GM06990 (cell line): ENCODE measurements around the gene LY9.
A peak's percentile ranks its signal among the peaks of the same experiment; 100 is the strongest.

Source experiments
- DNase-seq: peaks from one replicate; pipeline ENCODE4 v3.0.0-alpha.2; 2011; ENCODE audit not compliant: insufficient read length; ENCODE audit errors: extremely low read depth
- H3K27me3 ChIP-seq: replicated peaks from 2 replicates; pipeline ENCODE4 v1.6.0; 2011; ENCODE audit warnings: low read length; ENCODE audit not compliant: control insufficient read depth, insufficient read depth
- H3K36me3 ChIP-seq: 2 replicates; pipeline ENCODE4 v1.5.1; 2011; ENCODE audit warnings: low read length; ENCODE audit not compliant: control insufficient read depth, insufficient read depth
- H3K4me3 ChIP-seq: replicated peaks from 2 replicates; pipeline ENCODE4 v1.5.1; 2011; ENCODE audit warnings: low read depth, mild to moderate bottlenecking, control low read depth, low read length
- TF ChIP-seq, protein P1 (sequence below): IDR thresholded peaks from 2 replicates; pipeline ENCODE4 v1.5.1; 2011; ENCODE audit warnings: low read length, control low read depth, mild to moderate bottlenecking, inconsistent platforms; ENCODE audit not compliant: insufficient read depth, poor library complexity, severe bottlenecking

LY9 gene

DNA sequence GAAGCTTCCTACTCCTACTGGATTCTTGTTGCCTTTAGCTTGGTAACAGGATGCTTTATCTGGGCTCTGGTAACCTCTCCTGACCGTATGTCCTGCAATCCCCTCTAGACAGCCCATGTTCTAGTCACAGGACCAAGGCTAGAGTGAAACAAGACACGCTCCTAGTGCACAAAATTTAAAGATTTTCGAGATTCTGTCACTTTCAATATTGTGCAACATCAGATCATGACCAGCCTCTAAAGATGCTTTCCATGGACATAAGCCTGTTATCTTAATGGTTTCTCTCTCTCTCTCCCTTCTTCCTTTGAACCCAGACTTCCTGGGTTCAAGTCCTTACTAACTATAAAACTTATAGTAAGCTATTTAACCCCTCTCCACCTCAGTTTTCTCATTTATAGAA, 1.6 kb upstream of the LY9 start:
- no peaks in the 10 kb centered on the region for H3K36me3 ChIP-seq
- no peaks in the 10 kb centered on the region for H3K27me3 ChIP-seq
- H3K4me3 ChIP-seq: no peak overlapping the region
- no peak for DNase-seq
- TF ChIP-seq, protein P1, sequence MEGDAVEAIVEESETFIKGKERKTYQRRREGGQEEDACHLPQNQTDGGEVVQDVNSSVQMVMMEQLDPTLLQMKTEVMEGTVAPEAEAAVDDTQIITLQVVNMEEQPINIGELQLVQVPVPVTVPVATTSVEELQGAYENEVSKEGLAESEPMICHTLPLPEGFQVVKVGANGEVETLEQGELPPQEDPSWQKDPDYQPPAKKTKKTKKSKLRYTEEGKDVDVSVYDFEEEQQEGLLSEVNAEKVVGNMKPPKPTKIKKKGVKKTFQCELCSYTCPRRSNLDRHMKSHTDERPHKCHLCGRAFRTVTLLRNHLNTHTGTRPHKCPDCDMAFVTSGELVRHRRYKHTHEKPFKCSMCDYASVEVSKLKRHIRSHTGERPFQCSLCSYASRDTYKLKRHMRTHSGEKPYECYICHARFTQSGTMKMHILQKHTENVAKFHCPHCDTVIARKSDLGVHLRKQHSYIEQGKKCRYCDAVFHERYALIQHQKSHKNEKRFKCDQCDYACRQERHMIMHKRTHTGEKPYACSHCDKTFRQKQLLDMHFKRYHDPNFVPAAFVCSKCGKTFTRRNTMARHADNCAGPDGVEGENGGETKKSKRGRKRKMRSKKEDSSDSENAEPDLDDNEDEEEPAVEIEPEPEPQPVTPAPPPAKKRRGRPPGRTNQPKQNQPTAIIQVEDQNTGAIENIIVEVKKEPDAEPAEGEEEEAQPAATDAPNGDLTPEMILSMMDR: no peak

DNA sequence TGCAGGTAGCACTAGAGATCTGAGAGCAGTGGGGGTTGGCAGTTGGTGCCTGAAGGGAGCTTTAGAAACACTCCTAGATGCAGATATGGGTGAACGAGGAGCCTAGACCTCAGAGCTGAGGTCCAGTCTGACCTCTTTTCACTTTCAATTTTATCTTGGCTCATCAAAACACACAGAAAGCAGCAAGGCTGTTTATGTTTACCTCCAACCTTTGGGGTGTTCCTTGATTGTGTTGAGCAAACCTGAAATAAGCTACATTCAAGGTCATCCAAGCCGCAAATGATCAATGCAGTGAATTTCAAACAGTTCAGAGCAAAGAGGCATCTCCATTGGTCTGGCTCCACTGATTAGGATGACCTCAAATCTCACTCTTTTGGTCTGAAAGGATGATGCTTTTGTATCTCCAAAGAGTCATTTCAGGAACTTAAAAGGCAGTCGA, 1.3 kb downstream of the LY9 start:
- peak; percentile 51 for DNase-seq
- TF ChIP-seq, protein P1: no peak
- peaks cover 6% of the 10 kb centered on the region for H3K36me3 ChIP-seq
- H3K4me3 ChIP-seq: peak overlapping the region; percentile 51
- no peaks in the 10 kb centered on the region for H3K27me3 ChIP-seq

DNA sequence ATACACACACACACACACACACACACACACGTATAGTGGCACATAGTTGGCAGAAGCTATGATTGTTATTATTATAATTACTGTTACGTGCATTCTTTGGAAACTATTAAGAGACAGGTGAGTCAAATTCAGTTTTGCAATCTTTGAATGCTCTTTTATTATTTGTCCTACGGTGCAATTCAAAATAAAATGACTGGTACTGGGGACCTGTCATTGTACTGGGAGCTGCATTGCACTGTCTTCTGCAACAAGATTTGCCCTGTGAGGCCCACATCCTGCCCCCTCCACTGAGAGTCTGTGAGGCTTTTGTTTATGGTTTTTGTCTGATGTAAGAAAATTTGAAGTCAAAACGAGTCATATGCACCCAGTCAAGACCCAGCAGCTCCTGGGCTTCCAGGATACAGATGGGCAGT, 1.9 kb downstream of the LY9 start:
- TF ChIP-seq, protein P1: no peak
- no peak for DNase-seq
- H3K4me3 ChIP-seq: peak overlapping the region; percentile 51; the same call in 1 of the 2 replicates

DNA sequence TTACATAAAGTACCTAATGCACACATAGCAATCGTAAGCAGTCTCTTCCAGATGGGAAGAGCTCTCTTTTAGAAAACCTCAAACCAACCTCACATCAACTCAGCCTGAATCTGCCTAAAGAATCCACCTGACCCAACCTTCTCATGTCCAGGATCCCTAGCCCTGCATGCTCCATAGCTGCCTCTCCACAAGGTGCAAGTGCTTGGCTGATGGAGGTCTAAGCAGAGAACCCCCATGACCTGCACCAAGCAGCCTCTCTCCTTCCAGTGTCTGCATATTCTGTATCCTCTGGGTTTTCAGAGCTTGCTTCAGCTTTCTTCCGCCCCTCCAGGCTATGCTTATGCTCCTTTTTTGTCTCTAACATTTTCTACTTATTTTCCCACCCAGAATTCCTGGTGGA, 2.5 kb downstream of the LY9 start:
- TF ChIP-seq, protein P1: no peak
- Histone ChIP-seq H3K36me3 (peaks cover 6% of the 10 kb centered on the region), H3K4me3 (no peak overlapping the region), H3K27me3 (no peaks in the 10 kb centered on the region)
- DNase-seq: no peak

More for the DNA sequence above, 1.9 kb downstream of the LY9 start:
- no peaks in the 10 kb centered on the region for H3K27me3 ChIP-seq
- peaks cover 6% of the 10 kb centered on the region for H3K36me3 ChIP-seq

DNA sequence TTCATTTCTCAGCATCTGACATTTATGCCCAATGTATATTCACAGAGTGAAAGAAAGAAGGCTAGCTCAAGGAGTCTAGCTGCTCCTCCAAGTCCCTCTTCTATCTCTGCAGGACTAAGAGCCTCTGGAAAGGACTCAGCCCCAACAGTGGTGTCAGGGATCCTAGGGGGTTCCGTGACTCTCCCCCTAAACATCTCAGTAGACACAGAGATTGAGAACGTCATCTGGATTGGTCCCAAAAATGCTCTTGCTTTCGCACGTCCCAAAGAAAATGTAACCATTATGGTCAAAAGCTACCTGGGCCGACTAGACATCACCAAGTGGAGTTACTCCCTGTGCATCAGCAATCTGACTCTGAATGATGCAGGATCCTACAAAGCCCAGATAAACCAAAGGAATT, 3.7 kb downstream of the LY9 start:
- Histone ChIP-seq H3K36me3 (peaks cover 6% of the 10 kb centered on the region), H3K27me3 (no peaks in the 10 kb centered on the region), H3K4me3 (no peak overlapping the region)
- DNase-seq: no peak
- TF ChIP-seq, protein P1: no peak

DNA sequence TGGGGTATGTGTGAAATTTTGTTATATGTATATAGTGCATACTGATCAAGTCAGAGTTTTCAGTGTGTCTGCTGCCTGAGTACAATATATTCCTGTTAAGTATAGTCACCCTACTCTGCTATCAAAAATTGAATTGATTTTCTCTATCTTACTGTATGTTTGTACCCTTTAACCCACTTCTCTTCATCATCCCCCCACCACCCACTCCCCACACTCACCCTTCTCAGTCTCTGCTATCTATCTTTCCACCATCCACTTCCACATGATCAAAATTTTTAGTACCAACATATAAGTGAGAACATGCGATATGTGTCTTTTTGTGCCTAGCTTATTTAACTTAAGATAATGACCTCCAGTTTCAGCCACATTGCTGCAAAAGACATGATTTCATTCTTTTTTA, 4.2 kb downstream of the LY9 start:
- no peak for DNase-seq
- no peaks in the 10 kb centered on the region for H3K27me3 ChIP-seq
- peak overlapping the region; percentile 28 for H3K4me3 ChIP-seq
- H3K36me3 ChIP-seq: peaks cover 6% of the 10 kb centered on the region
- TF ChIP-seq, protein P1: no peak
